AG04450 (cell line): Measurements from ENCODE around the gene RAD9A. TPM values are rescaled to one million over a fixed set of nuclear protein-coding genes. Genes with fewer than 3 reads are reported as not detected.

Source experiments
- CTCF ChIA-PET: fragments of 300-600, 350-600 bp; formaldehyde crosslinking; extraction: SDS; loops from one replicate; lab custom pipeline; 2022; ENCODE audit warnings: antibody characterized with exemption, inconsistent platforms; lab: Charles Lee
- POLR2A ChIA-PET: fragments of 350-600 bp; formaldehyde crosslinking; extraction: SDS; loops from one replicate; lab custom pipeline; 2021; ENCODE audit warnings: antibody characterized with exemption, inconsistent platforms; lab: Yijun Ruan, JAX
- DNase-seq: peaks from one replicate; pipeline ENCODE4 v3.0.0-alpha.2; 2011; ENCODE audit warnings: low read depth, low spot score
- H3K27ac ChIP-seq: one replicate; pipeline ENCODE4 v1.5.1; 2012; ENCODE audit warnings: low read depth, low read length, control low read depth
- H3K27me3 ChIP-seq: one replicate; pipeline ENCODE4 v1.6.0; 2012; ENCODE audit warnings: low read length; ENCODE audit not compliant: control insufficient read depth, insufficient read depth
- H3K4me3 ChIP-seq: 2 replicates; pipeline ENCODE4 v1.5.1; 2011; ENCODE audit warnings: mild to moderate bottlenecking, low read depth, low read length, control low read depth
- H3K9me3 ChIP-seq: 2 replicates; pipeline ENCODE4 v1.5.1; 2012; ENCODE audit warnings: low read length; ENCODE audit not compliant: control insufficient read depth, insufficient read depth
- CTCF ChIP-seq: IDR thresholded peaks from 2 replicates; pipeline ENCODE4 v1.5.1; 2011; ENCODE audit warnings: low read depth, low read length, control low read depth, inconsistent platforms
- polyA plus RNA-seq: library from polyadenylated mRNA; depleted of rRNA; stranded (reverse); fragments of >200 nt; gene quantifications from 2 replicates; pipeline ENCODE4 v1.2.3, GENCODE V29; 2011

Gene RAD9A
- polyA plus RNA-seq, 1 experiment = 3.2 TPM

GRCh38 chr11:67369275-67369674, 22.5 kb upstream of the RAD9A start:
- ChIA-PET POLR2A (interaction anchor here (0.7 to 8.0 kb wide), 4 partner anchors 10 to 159 kb away, joined by 4 to 106 read pairs (median 4); partner anchors contain the start of genes POLD4 and PPP1CA), CTCF (interaction anchor here (3.0 to 24.1 kb wide), 2 partner anchors 11 to 12 kb away, joined by 39 to 716 read pairs; partner anchors contain the start of gene POLD4)
- H3K4me3 ChIP-seq = no peak overlapping the region; the same call in 1 of the 2 replicates
- no peak for TF ChIP-seq CTCF
- peak overlapping the region; percentile 89 for H3K27ac ChIP-seq
- DNase-seq = no peak
- no peaks in the 10 kb centered on the region for H3K27me3 ChIP-seq
- no peaks in the 10 kb centered on the region; the same call in 1 of the 2 replicates for H3K9me3 ChIP-seq

- POLR2A ChIA-PET = interaction anchor here (0.7 to 8.0 kb wide), 5 partner anchors 10 to 159 kb away, joined by 4 to 106 read pairs (median 4); partner anchors contain the start of genes POLD4 and PPP1CA
- DNase-seq = no peak
- H3K27ac ChIP-seq = peak overlapping the region; percentile 89
Observed at GRCh38 chr11:67369801-67370284, 21.9 kb upstream of the RAD9A start.

GRCh38 chr11:67370351-67371076, 21.3 kb upstream of the RAD9A start:
- ChIA-PET CTCF (interaction anchor here (0.6 to 24.1 kb wide), 6 partner anchors 11 to 927 kb away, joined by 3 to 716 read pairs (median 6); partner anchors contain the start of genes POLD4 and PPP1CA), POLR2A (interaction anchor here (0.7 to 8.0 kb wide), 5 partner anchors 9 to 53 kb away, joined by 3 to 106 read pairs (median 4); partner anchors contain the start of gene POLD4)
- no peaks in the 10 kb centered on the region for H3K27me3 ChIP-seq
- peak overlapping the region; percentile 67 for H3K4me3 ChIP-seq
- peak; percentile 59 for DNase-seq
- H3K27ac ChIP-seq = peak overlapping the region; percentile 89
- TF ChIP-seq CTCF = no peak
- no peaks in the 10 kb centered on the region; the same call in 1 of the 2 replicates for H3K9me3 ChIP-seq

More at GRCh38 chr11:67369801-67370284, 21.9 kb upstream of the RAD9A start:
- peak; percentile 13; the same call in 1 of the 2 replicates for TF ChIP-seq CTCF
- Histone ChIP-seq H3K9me3 (no peaks in the 10 kb centered on the region; the same call in 1 of the 2 replicates), H3K4me3 (peak overlapping the region; percentile 31), H3K27me3 (no peaks in the 10 kb centered on the region)
- CTCF ChIA-PET = interaction anchor here (1.3 to 24.1 kb wide), 4 partner anchors 12 to 108 kb away, joined by 3 to 716 read pairs (median 23); partner anchors contain the start of gene POLD4

- peak; percentile 62 for TF ChIP-seq CTCF
- peak overlapping the region; percentile 67 for H3K4me3 ChIP-seq
- ChIA-PET POLR2A (interaction anchor here (1.0 to 8.0 kb wide), 3 partner anchors 8 to 17 kb away, joined by 3 to 106 read pairs (median 4); partner anchors contain the start of gene POLD4), CTCF (interaction anchor here (0.6 to 24.1 kb wide), 5 partner anchors 10 to 109 kb away, joined by 3 to 716 read pairs (median 7); partner anchors contain the start of genes POLD4 and PPP1CA)
- H3K27ac ChIP-seq = peak overlapping the region; percentile 86
- DNase-seq = no peak
- H3K27me3 ChIP-seq = no peaks in the 10 kb centered on the region
- H3K9me3 ChIP-seq = no peaks in the 10 kb centered on the region; the same call in 1 of the 2 replicates
Observed at GRCh38 chr11:67371189-67371910, 20.4 kb upstream of the RAD9A start.
